HG03095 (cell line): ENCODE results near the gene TUBGCP5.
"Not testable (repeated sequence)": the region's sequence is repeated elsewhere in the genome, so short reads cannot be mapped to it uniquely, and the experiment has no call there.

Experiments used
- ATAC-seq: cut with Tn5 transposase; IDR thresholded peaks from one replicate; pipeline ENCODE4 v1.9.1; 2021; ENCODE audit warnings: moderate library complexity; ENCODE audit not compliant: unreplicated experiment

TUBGCP5 gene

GRCh38 chr15:23039143-23039916 lies at the start of gene TUBGCP5:
Gene TUBGCP5 (minus strand): TSS chr15:23039569. CDS start chr15:23039543, 26 bp downstream.
- peak; percentile 93 for ATAC-seq

GRCh38 chr15:23083115-23083514 lies 43.7 kb upstream of the TUBGCP5 start:
- no peak for ATAC-seq

GRCh38 chr15:23081996-23082737 lies 42.8 kb upstream of the TUBGCP5 start:
- ATAC-seq: not testable (repeated sequence)

- ATAC-seq: no peak
Observed at GRCh38 chr15:23081271-23081670, 41.9 kb upstream of the TUBGCP5 start.

GRCh38 chr15:23079766-23080165 lies 40.4 kb upstream of the TUBGCP5 start:
- no peak for ATAC-seq

GRCh38 chr15:23075927-23076326 lies 36.6 kb upstream of the TUBGCP5 start:
- ATAC-seq: no peak

GRCh38 chr15:23074684-23075083 lies 35.3 kb upstream of the TUBGCP5 start:
- no peak for ATAC-seq

- ATAC-seq: no peak
Observed at GRCh38 chr15:23073890-23074646, 34.7 kb upstream of the TUBGCP5 start.

- no peak for ATAC-seq
Observed at GRCh38 chr15:23072633-23073032, 33.3 kb upstream of the TUBGCP5 start.

GRCh38 chr15:23069496-23070166 lies 30.3 kb upstream of the TUBGCP5 start:
- ATAC-seq: no peak

GRCh38 chr15:23067416-23067815 lies 28.0 kb upstream of the TUBGCP5 start:
- no peak for ATAC-seq

GRCh38 chr15:23065836-23066235 lies 26.5 kb upstream of the TUBGCP5 start:
- ATAC-seq: no peak

- ATAC-seq: no peak
Observed at GRCh38 chr15:23064156-23064555, 24.8 kb upstream of the TUBGCP5 start.

GRCh38 chr15:23057707-23058106 lies 18.3 kb upstream of the TUBGCP5 start:
- no peak for ATAC-seq

GRCh38 chr15:23055316-23055715 lies 15.9 kb upstream of the TUBGCP5 start:
- no peak for ATAC-seq

- ATAC-seq: no peak
Observed at GRCh38 chr15:23052522-23052921, 13.2 kb upstream of the TUBGCP5 start.

GRCh38 chr15:23050708-23051107 lies 11.3 kb upstream of the TUBGCP5 start:
- no peak for ATAC-seq

GRCh38 chr15:23049984-23050628 lies 10.7 kb upstream of the TUBGCP5 start:
- no peak for ATAC-seq

- not testable (repeated sequence) for ATAC-seq
Observed at GRCh38 chr15:23048572-23049282, 9.4 kb upstream of the TUBGCP5 start.

- not testable (repeated sequence) for ATAC-seq
Observed at GRCh38 chr15:23043987-23044386, 4.6 kb upstream of the TUBGCP5 start.
